ENCODE results near the gene TAF4.

Gene TAF4

GRCh38 chr20:62042025-62042820, 23.5 kb downstream of the TAF4 start:
- DNase-seq = no peak

GRCh38 chr20:62040933-62041332, 24.7 kb downstream of the TAF4 start:
- no peak for DNase-seq

- no peak for DNase-seq
Observed at GRCh38 chr20:62040381-62040922, 25.2 kb downstream of the TAF4 start.

DNA sequence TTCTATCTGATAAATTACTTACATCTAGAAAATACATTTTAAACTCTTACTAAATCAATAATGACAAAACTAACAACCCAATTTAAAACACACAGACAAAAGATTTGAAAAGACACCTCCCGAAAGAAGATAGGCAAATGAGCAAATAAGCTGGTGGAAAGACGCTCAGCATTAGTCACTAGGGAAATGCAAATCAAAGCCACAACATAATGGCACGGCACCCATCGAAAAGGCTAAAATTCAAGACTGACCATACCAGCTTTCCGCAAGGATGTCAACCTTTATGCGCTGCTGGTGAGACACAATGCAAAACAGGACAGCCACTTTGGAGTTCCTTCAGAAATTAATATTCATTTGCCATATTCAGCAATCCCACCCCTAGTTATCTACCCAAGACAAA, 25.9 kb downstream of the TAF4 start:
- DNase-seq = no peak

GRCh38 chr20:62032609-62033368, 32.9 kb downstream of the TAF4 start:
- no peak for DNase-seq

DNA sequence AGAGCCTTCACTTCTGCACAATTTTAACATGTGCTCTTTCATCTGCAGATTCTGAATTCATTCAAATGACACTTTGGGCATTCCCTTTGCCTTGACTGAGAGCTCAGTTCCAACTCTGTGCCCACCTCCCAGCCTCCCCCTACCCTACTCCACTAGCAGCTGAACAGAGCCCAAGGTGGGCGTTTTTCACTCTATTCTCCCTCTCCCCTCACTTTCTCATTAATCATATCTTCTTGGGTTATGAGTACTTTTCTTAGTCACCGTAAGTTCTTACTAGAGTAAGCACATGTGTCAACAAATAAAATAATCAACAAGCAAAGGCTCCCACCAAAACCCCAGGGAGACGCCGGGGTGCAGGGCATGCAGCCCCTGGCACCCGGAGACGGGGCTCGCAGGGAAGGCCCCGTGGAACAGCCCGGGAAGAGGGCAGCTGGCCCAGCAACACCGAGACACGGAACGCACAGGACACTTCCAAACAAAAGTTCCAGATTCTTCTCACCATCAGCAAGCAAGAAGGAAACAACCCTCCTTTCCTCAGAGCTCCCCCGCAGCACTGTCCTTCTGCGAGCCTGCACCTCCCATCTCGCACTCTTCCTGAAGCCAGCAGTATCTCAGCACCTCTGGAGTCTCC, 34.1 kb downstream of the TAF4 start:
- DNase-seq = no peak

GRCh38 chr20:62030834-62031434, 34.7 kb downstream of the TAF4 start:
- DNase-seq = no peak

GRCh38 chr20:62030357-62030756, 35.3 kb downstream of the TAF4 start:
- DNase-seq = no peak

DNA sequence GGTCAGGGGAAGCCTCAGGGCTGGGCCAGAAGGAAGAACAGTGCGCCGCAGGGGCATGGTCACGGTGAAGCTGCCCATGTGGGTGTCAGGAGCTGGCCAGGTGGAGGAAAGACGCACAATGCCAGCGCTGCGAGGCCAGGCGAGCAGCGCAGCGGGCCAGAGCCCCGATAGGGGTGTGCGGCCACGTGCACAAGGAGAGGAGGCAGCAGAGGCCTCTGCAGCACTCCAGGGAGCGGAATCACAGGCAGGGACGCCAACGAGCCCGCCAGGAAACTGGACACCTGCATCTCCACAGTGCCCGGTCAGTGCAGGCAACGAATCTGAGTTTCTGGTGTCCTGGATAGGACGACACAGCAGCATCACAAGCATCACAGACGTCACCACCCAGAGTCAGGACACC, 35.7 kb downstream of the TAF4 start:
- no peak for DNase-seq

DNA sequence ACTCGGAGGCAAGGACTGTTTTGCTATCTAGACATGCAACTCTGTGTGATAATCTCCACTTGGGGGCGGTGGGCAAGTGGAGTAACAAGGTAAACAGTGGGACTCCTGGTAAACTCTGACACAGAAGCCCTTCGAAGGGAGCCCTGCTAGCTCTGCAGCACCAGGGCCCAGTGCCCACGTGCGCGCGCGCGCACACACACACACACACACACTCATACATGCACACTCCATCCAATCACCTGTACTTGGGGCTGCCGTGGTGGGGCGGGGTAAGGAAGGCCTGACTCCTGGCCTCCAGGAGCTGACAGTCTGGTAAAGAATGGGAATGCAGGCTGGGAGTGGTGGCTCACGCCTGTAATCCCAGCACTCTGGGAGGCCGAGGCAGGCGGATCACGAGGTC, 36.4 kb downstream of the TAF4 start:
- DNase-seq = no peak

DNA sequence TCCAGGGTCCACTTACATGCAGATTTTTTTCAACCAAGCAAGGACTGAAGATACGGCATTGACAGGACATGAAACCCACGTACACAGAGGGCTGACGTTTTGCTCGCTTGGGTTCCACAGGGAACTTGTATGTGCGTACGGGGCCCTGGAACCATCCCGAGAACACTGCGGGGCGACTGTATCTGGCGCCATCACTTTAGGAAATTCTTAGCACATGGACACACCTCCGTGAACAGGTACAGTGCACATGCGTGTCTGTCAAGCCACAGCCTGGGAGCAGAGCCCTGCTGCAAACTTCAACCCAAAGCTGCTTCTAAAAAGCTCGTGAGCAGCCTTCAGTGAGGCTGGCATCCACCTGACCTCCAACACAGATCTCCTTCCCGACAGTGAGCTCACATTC, 37.3 kb downstream of the TAF4 start:
- no peak for DNase-seq

DNA sequence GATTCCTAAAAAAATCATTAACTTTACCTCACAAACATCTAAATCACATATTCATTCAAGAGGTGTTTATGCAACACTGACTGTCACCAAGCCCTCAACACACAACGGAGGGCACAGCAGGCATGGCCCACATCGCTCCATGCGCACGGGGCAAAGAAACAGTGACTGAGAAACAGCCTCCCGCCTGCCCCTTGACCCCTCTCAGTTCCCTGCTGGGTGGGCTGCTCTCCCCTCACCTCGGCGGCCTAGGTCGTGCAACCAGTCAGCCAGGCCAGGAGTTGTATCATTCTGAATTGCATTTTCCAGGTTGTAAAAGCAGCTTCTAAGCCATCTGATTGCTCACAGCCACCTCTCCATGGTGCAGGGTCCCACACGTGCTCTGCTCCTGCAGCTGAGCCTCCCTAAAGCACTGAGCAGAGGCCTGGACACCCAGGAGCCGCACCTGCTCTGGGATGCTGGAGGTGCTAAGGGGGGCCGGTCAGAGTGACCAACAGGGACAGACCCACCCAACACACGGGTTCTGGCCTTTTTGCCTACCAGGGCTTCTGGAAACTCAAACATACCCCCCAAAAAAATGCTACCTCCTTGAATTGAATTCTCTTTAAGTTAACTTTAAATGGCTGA, 37.9 kb downstream of the TAF4 start:
- no peak for DNase-seq

GRCh38 chr20:62027116-62027515, 38.6 kb downstream of the TAF4 start:
- no peak for DNase-seq

DNA sequence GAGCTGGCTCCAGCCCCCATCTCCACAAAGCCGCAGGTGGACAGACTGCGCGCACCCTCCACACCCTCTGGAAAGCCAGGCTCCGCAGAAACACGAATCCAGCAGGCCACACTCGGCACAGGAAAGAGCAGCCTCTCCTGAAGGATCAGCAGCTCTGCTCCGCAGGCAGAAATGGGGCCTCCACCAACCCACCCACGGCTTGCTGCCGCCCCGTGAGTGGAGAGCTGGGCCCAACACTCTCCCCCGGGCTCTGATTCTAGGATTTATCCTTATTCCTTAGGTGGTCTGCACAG, 39.2 kb downstream of the TAF4 start:
- DNase-seq = no peak

- no peak for DNase-seq
Observed at GRCh38 chr20:62025832-62026563, 39.7 kb downstream of the TAF4 start.

GRCh38 chr20:62025394-62025793, 40.3 kb downstream of the TAF4 start:
- no peak for DNase-seq

DNA sequence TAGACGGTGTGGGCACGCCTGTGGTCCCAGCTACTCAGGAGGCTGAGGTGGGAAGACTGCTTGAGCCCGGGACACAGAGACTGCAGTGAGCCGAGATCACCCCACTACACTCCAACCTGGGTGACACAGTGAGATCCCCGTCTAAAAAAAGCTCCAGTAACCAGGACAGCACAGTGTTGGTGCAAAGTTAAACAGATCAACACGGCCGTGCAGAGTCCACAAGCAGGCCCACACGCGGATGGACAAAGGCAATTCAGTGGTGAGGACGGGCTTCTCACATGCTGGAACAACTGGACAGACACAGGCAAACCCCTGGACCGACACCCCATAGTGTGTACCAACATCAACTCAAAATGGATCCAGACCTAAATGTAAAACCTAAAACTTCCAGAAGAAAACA, 41.7 kb downstream of the TAF4 start:
- DNase-seq = no peak

DNA sequence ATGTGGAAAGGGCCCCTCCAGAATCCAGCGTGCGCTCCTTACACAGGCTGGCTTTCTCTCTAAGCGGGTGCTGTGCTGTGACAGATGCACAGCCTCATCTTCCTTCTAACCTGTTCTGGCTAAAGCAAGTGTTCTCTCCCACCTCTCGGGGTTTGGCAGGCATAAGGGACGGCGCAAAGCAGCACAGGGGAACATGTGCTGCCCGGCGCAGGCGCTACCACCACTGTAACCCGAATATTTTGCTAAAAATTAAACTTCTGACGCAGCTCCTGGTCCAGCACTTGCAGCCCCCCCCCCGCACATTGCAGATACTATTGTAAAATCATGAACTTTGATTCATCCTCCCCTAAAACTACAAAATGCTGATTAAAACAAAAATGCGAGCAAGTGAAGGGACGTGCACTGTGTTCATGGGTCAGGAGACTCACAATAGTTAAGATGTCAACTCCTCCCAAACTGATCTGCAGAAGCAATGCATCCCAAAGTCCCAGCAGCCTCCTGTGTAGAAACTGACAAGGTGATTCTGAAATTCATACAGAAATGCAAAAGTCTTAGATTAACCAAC, 43.0 kb downstream of the TAF4 start:
- no peak for DNase-seq

GRCh38 chr20:62021793-62022385, 43.8 kb downstream of the TAF4 start:
- no peak for DNase-seq

DNA sequence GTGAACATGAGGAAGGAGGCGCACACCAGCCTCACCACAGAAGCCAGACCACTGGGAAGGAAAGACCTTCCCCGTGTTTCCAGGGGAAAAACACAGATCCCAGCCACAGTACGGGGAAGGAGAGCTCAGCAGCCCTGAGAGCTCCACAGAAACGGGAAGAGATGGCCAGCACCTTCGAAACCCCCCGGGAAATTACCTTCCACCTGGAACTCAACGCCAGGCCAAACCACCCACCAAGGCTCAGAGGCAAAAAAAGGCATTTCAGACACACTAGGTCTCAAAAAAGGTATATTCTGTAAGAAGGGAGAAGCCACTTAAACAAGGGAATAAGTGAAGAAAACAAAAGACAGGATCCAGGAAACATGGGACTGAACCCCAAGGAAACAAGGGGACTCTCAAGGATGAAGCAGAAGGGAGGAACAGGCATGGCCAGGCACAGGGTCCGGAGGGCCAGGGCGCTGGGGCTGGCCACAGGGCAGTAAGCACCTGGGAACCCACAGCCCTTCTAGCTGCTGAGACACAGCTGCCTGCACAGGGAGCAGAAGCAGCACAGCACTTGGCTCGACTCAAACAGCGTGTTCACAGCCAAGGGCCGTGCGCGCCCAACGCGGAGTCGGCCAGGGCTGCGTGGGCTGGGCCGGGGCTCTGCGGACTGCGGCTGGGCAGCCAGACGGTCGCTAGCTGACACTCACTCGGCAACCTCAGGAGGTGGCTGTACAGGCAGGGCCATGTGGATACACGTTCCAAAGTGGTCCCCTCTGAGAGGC, 44.6 kb downstream of the TAF4 start:
- no peak for DNase-seq

Measured in T-helper 9 cell (primary cell).